K562 (cell line): Measurements from ENCODE around the gene CSF3. TPM values are rescaled to one million over a fixed set of nuclear protein-coding genes. Genes with fewer than 3 reads are reported as not detected.

Experiments
- ATAC-seq: fragments of 200-7000 bp; cut with Tn5 transposase; 3 replicates; pipeline ENCODE4 v1.9.1; 2020; ENCODE audit warnings: moderate library complexity
- BruUV-seq: library from RNA; stranded (reverse); fragments of 400-500 nt; replicated peaks from 2 replicates; lab custom pipeline; 2021; lab: Mats Ljungman, UMichigan
- CTCF ChIA-PET: fragments of 300-600 bp; formaldehyde crosslinking; extraction: SDS; loops from one replicate; lab custom pipeline; 2021; ENCODE audit warnings: low intra/inter-chr PET ratio; lab: Yijun Ruan, JAX
- POLR2A ChIA-PET: fragments of 300-600, 350-650 bp; sonication (Branson Sonifier 250); formaldehyde crosslinking; extraction: SDS; loops from one replicate; lab custom pipeline; 2021; ENCODE audit warnings: antibody characterized with exemption, inconsistent platforms; lab: Yijun Ruan, JAX
- DNase-seq, 4 experiments: peaks; one replicate each; pipeline versions ENCODE4 v3.0.0 to v3.0.0-alpha.2; 2011 to 2018; ENCODE audit warnings: low spot score in 3 of 4, mixed read lengths in 3 of 4; ENCODE audit errors: extremely low read depth in 1 of 4
- FAIRE-seq: peaks from 2 replicates; lab custom pipeline; 2011; peaks lifted over from hg19 to GRCh38; lab: Jason Lieb, UNC
- H2AFZ ChIP-seq: 2 replicates; pipeline ENCODE4 v1.6.0; 2011; ENCODE audit warnings: low read depth, low read length, control low read depth, inconsistent platforms
- H3K27ac ChIP-seq: fragments of 200-600 bp; 3 replicates; pipeline ENCODE4 v1.8.0; 2011; ENCODE audit warnings: low read depth, mild to moderate bottlenecking, control low read depth, inconsistent platforms, low read length, moderate library complexity, mixed read lengths; ENCODE audit errors: extremely low read depth
- H3K27me3 ChIP-seq, 2 experiments: fragments of 300-600 bp in 1 of 2; 2 replicates in 1 of 2; 3 replicates in 1 of 2; pipeline versions ENCODE4 v1.6.0 to v1.8.0; 2011; ENCODE audit warnings: inconsistent platforms in 2 of 2, low read length in 2 of 2, mild to moderate bottlenecking in 1 of 2, mixed read lengths in 1 of 2, moderate library complexity in 1 of 2; ENCODE audit not compliant: control insufficient read depth in 2 of 2, insufficient read depth in 2 of 2
- H3K36me3 ChIP-seq: fragments of 300-600 bp; 3 replicates; pipeline ENCODE4 v1.8.0; 2011; ENCODE audit warnings: mild to moderate bottlenecking, low read length, inconsistent platforms; ENCODE audit not compliant: control insufficient read depth, insufficient read depth
- H3K4me1 ChIP-seq, 2 experiments: fragments of 200-600 bp in 1 of 2; replicated peaks in 1 of 2; 2 replicates in 1 of 2; 3 replicates in 1 of 2; pipeline versions ENCODE4 v1.5.1 to v1.8.0; 2011; ENCODE audit warnings: inconsistent platforms in 2 of 2, low read length in 2 of 2, mild to moderate bottlenecking in 1 of 2, mixed read lengths in 1 of 2, moderate library complexity in 1 of 2; ENCODE audit not compliant: control insufficient read depth in 2 of 2, insufficient read depth in 2 of 2
- H3K4me2 ChIP-seq: 2 replicates; pipeline ENCODE4 v1.6.1; 2011; ENCODE audit warnings: low read length, control low read depth, inconsistent platforms, mixed read lengths; ENCODE audit not compliant: insufficient read depth
- H3K4me3 ChIP-seq: fragments of 200-600 bp; sonication (generic), shearing (Covaris generic); 2 replicates; pipeline ENCODE4 v1.5.1; 2016; ENCODE audit warnings: control low read depth, inconsistent platforms
- H3K79me2 ChIP-seq: fragments of 200-600 bp; 3 replicates; pipeline ENCODE4 v1.8.0; 2011; ENCODE audit warnings: low read length, inconsistent platforms; ENCODE audit not compliant: control insufficient read depth, insufficient read depth
- H3K9ac ChIP-seq, 2 experiments: 2 replicates each; pipeline versions ENCODE4 v1.6.0 to v1.6.1; 2011; ENCODE audit warnings: low read depth in 2 of 2, low read length in 2 of 2, control low read depth in 1 of 2, inconsistent platforms in 1 of 2, mild to moderate bottlenecking in 1 of 2, mixed read lengths in 1 of 2; ENCODE audit not compliant: insufficient read depth in 1 of 2
- H3K9me1 ChIP-seq: one replicate; pipeline ENCODE4 v1.6.0; 2011; ENCODE audit warnings: inconsistent platforms, mild to moderate bottlenecking, low read length, moderate library complexity; ENCODE audit not compliant: control insufficient read depth, insufficient read depth
- H3K9me3 ChIP-seq: replicated peaks from 2 replicates; pipeline ENCODE4 v1.5.1; 2011; ENCODE audit warnings: low read depth, low read length, inconsistent platforms; ENCODE audit not compliant: control insufficient read depth, insufficient read depth
- H4K20me1 ChIP-seq: replicated peaks from 2 replicates; pipeline ENCODE4 v1.6.1; 2011; ENCODE audit warnings: low read length, inconsistent platforms, mixed read lengths; ENCODE audit not compliant: control insufficient read depth, insufficient read depth
- KLF16 ChIP-seq: IDR thresholded peaks from 2 replicates; pipeline ENCODE4 v1.6.1; 2016; ENCODE audit warnings: antibody characterized with exemption
- MECOM ChIP-seq: fragments of 250-450 bp; sonication (Bioruptor Pico); IDR thresholded peaks from 2 replicates; pipeline ENCODE4 v1.8.0; 2022; ENCODE audit warnings: inconsistent platforms
- RBFOX2 ChIP-seq: fragments of 200-400 bp; formaldehyde crosslinking; IDR thresholded peaks from 2 replicates; pipeline ENCODE4 v1.6.1; 2017; ENCODE audit warnings: low read depth, mild to moderate bottlenecking, low read length, moderate library complexity
- RUNX1 ChIP-seq: sonication (generic); IDR thresholded peaks from 2 replicates; pipeline ENCODE4 v1.6.1; 2016; ENCODE audit warnings: antibody characterized with exemption, low read depth
- USF1 ChIP-seq: sonication (generic); formaldehyde crosslinking; IDR thresholded peaks from 2 replicates; pipeline ENCODE4 v1.9.0; 2022; ENCODE audit warnings: mild to moderate bottlenecking, missing genetic modification reagents
- ZFPM2 ChIP-seq: fragments of 250-450 bp; sonication (Bioruptor Pico); IDR thresholded peaks from 2 replicates; pipeline ENCODE4 v1.5.1; 2022; ENCODE audit warnings: mild to moderate bottlenecking
- ZFX ChIP-seq: sonication (generic); formaldehyde crosslinking; IDR thresholded peaks from 2 replicates; pipeline ENCODE4 v1.8.0; 2022; ENCODE audit warnings: mild to moderate bottlenecking, missing genetic modification reagents, moderate library complexity
- WGBS: fragments of 100-300 bp; shearing (Covaris generic); methylation state at CpG from one replicate; pipeline ENCODE4 v1.1.6; 2016; ENCODE audit warnings: low coverage, mixed read lengths; ENCODE audit not compliant: insufficient coverage; ENCODE audit errors: missing lambda C conversion rate; 5-methylcytosine and 5-hydroxymethylcytosine counted together
- in situ Hi-C: fragments of 300-500 bp; cut with MboI; formaldehyde crosslinking; loops from 4 replicates; pipeline ENCODE4 v1.15.0; 2018; ENCODE audit warnings: inconsistent platforms, mixed read lengths
- intact Hi-C: fragments of 100-400 bp; cut with micrococcal nuclease; formaldehyde crosslinking; loops from 2 replicates; pipeline ENCODE4 v1.14.2; 2022
- polyA plus RNA-seq, 8 experiments: library from polyadenylated mRNA; depleted of rRNA in 4 of 8; stranded (reverse) in 5 of 8; unstranded in 3 of 8; fragments of >200 nt; fragmentation: Nextera tagmentation in 2 of 8; fragmentation: Illumina TruSeq in 1 of 8; extraction: Ambion mirVana in 2 of 8; extraction: Trizol in 1 of 8; gene quantifications; 2 replicates each; pipeline versions ENCODE4 v1.2.1 to v1.2.3, GENCODE V29; 2011 to 2014; ENCODE audit warnings: inconsistent platforms in 1 of 8, missing spikeins in 1 of 8
- total RNA-seq, 7 experiments: library from RNA; depleted of rRNA in 6 of 7; stranded (reverse); fragments of >200 nt in 6 of 7; fragmentation: Illumina TruSeq in 2 of 7; extraction: Trizol in 2 of 7; gene quantifications; 2 replicates each; pipeline versions ENCODE4 v1.2.1 to v1.2.3, GENCODE V29; 2011 to 2021; ENCODE audit warnings: low replicate concordance in 1 of 7

CSF3 gene
- total and polyA plus RNA-seq, 9 of the 15 experiments (the other 6 are each of a cell fraction or from before 2014, with no cell fraction given): 0.19 TPM; not detected in 8

GRCh38 chr17:40032322-40033320 is 17.4 kb downstream of the CSF3 start:
- Histone ChIP-seq H3K4me2 (no peak overlapping the region), H3K27ac (no peak overlapping the region), H4K20me1 (no peaks in the 10 kb centered on the region), H3K36me3 (peaks cover 78% of the 10 kb centered on the region), H3K4me1 (peaks cover 0 to 4% of the 10 kb centered on the region in 2 experiments; a peak in 1 of 5 replicates), H3K9ac (no peak overlapping the region), H3K9me3 (no peaks in the 10 kb centered on the region), H2AFZ (no peak overlapping the region), H3K9me1 (no peaks in the 10 kb centered on the region), H3K79me2 (no peaks in the 10 kb centered on the region), H3K27me3 (no peaks in the 10 kb centered on the region), H3K4me3 (no peak overlapping the region)
- ChIA-PET CTCF (no interaction called here), POLR2A (interaction anchor here (1.0 to 1.4 kb wide), 3 partner anchors 16 to 53 kb away, joined by 3 read pairs; no protein-coding TSS in a partner anchor)
- DNase-seq: no peak
- intact Hi-C loops: no loop called here
- in situ Hi-C loops: loop anchor here (5.0 kb wide), 1 partner anchor 50 kb away; no protein-coding TSS in a partner anchor
- no peak for FAIRE-seq
- WGBS: 90% methylated on average over 22 of the region's 23 CpGs
- BruUV-seq: no TSS peak
- ATAC-seq: no peak
- TF ChIP-seq ZFPM2 (CRISPR knock-in tag): no peak
- TF ChIP-seq KLF16: no peak
- no peak for TF ChIP-seq MECOM
- no peak for TF ChIP-seq RUNX1
- peak; percentile 38; the same call in 1 of the 2 replicates for TF ChIP-seq RBFOX2
- TF ChIP-seq ZFX: no peak
- TF ChIP-seq USF1 (CRISPR knock-in tag): no peak
